NCI-H2227 treated with DMSO at 0.1 percent for 48 hours (cell line): Measurements from ENCODE around the gene CA14.
"Not testable (repeated sequence)": the region's sequence is repeated elsewhere in the genome, so short reads cannot be mapped to it uniquely, and the experiment has no call there.

Source experiments
- DNase-seq: peaks from one replicate; lab custom pipeline; 2025; lab: John Stamatoyannopoulos, UW

Gene CA14

DNA sequence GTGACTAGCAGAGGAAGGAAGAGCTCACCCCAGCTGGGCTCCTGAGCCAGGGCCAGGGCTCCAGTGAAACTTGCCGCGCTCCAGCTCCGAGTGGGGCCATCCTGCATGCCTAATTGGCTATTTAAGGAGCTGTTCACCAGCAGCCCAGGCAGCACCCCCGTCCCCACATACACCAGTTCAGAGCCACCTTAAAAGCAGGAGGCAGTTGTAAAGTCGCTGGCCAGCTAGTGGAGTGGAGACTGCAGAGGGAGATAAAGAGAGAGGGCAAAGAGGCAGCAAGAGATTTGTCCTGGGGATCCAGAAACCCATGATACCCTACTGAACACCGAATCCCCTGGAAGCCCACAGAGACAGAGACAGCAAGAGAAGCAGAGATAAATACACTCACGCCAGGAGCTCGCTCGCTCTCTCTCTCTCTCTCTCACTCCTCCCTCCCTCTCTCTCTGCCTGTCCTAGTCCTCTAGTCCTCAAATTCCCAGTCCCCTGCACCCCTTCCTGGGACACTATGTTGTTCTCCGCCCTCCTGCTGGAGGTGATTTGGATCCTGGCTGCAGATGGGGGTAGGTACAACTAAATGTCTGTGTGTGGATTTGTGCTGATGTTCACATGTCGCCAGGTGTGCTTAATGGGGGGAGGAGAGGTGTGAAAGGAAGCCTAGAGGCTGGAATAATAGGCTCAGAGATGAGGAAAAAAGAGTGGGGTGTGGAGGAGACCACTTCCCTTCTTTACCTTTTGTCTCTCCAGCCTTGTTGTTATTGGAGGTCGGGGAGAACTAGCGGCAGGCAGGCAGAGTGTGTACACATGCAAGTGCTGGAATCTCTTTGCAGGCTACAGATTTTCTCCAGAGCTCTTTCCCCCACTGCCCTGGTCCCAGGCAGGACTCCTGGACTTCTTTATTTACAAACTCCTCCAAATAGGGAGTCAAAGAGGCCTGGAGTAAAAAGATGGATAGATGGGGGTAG, at the start of gene CA14:
CA14 (plus strand) TSS at position 151 of the 962 bp plus-strand sequence; CDS start at position 506, 355 bp downstream.
- no peak for DNase-seq

DNA sequence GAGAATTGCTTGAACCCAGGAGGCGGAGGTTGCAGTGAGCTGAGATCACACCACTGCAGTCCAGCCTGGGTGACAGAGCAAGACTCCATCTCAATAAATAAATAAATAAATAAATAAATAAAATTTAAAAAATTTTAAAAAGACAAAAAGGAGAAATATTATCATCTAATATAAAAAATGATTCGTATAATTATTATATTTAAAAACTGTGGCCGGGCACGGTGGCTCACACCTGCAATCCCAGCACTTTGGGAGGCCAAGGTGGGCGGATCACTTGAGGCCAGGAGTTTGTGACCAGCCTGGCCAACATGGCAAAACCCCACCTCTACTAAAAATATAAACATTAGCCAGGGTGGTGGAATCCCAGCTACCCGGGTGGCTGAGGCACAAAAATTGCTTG, 49.1 kb upstream of the CA14 start:
- not testable (repeated sequence) for DNase-seq

DNA sequence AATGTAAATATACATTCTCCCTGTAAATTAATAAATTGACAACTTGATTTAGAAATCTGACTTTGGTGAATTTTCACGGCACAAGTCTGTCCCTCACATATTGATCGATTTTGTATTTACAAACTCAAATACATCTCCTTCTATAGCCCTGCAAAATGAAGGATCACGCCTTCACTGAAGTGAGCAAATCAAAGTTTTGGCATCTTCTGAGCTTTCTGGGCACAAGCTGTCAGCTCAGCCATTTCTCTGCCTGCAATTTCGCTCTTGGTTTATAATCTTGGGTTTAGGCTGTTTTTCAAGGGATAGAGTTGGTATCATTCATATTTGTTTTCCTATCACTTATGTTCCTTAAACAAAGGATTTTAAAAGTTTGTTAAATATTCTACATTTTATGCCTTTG, 47.5 kb upstream of the CA14 start:
- no peak for DNase-seq

DNA sequence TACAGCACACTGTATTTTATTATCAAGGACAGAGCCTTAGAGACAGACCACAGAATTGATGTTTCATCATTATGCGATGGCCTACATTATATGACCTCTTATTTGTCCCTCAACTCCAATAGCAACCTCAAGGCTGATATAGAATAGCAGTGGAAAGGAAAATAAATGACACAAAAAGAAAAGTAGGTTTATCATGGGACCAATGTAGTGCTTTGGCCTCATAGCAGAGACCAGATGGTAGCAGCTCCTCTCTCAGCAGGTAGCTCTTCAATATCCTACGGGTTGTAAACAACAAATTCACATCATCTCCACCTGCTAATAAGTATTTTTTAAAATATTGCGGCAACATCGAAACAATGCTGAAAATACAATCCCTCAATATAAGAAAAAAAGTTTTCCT, 46.9 kb upstream of the CA14 start:
- DNase-seq = no peak

DNA sequence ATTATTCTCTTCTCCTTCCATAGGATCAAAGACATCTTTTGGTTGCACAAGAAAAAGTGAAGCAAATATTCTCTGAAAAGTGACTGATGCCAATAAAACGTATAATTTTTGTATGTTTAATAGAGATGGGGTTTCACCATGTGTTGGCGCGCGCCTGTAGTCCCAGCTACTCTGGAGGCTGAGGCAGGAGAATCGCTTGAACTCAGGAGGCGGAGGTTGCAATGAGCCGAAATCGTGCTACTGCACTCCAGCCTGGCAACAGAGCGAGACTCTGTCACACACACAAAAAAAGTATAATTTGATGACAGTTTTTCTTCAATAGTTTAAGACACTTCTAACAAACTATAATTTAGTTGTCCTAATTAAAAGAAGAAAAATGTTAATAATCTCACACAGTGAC, 45.5 kb upstream of the CA14 start:
- DNase-seq = no peak

DNA sequence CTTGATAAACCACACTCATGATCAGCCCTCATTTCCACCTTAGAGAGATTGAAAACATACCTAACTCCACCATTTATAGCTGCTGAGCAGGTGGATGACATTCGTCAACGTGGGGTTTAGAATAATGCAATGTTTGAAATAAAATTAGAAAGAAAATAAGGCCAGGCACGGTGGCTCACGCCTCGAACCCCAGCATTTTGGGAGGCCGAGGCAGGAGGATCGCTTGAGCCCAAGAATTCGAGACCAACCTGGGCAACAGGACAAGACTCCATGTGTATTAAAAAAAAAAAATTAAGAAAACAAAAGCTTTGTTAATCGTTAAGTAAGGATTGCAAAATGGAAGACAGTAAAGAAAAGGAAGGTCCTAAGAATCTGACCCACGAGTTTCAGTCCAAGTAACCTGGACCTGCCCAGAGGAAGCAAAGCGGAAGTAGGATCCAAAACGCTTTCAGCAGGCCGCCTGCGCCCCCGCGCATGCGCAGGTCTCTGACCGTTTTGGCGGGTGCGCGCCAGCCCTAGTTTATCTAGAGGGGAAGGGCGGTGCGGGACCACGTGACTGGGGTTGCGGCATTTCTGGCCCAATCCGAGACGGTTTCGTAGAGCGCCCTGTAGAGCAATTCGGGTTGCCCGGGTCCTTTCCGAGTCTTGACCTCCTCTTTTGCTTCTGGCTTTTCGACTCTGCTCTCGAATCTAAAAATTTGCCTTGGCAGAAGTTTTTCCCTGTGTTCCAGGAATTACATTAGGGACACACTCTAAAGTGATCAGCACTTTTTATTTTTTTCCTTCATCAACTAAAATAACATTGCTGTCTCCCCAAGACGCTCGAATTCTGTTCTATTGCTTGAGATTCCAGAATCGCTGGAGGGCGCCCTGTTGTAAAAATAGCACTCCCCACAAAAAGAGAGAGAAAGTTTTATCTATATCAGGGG, 44.1 kb upstream of the CA14 start:
- DNase-seq = peak; percentile 94

DNA sequence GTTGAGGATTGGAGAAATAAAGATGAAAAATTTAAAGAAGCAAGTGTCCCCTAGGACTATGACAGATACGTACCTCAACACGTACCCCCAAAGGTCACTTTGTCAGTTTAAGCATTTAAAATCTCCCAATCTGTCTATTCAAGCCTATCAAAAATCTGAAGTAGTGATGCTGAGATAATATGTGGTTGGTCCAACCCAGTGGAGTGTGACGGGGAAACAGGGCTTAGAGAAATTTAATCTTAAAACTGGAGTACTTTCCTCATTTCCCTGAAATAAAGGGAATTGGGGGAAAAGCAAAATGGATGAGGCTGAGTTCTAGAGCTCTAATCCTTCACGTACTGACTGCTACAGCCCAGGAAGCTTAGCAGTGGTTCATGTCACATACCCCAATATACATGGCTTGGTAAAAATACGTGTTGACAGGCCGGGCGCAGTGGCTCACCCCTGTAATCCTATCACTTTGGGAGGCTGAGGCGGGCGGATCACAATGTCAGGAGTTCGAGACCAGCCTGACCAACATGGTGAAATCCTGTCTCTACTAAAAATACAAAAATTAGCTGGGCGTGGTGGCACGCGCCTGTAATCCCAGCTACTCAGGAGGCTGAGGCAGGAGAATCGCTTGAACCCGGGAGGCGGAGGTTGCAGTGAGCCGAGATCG, 43.3 kb upstream of the CA14 start:
- not testable (repeated sequence) for DNase-seq

DNA sequence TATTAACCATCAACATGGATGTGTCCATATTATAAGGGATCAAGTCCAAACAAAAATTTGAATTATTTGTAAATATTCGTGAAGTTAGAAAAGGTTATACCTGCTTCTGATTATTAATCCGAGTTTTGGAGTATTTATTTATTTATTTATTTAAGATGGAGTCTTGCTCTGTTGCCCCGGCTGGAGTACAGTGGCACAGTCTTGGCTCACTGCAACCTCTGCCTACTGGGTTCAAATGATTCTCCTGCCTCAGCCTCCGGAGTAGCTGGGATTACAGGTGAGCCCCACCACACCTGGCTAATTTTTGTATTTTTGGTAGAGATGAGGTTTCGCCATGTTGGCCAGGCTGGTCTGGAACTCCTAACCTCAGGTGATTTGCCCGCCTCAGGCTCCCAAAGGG, 41.7 kb upstream of the CA14 start:
- DNase-seq = not testable (repeated sequence)

DNA sequence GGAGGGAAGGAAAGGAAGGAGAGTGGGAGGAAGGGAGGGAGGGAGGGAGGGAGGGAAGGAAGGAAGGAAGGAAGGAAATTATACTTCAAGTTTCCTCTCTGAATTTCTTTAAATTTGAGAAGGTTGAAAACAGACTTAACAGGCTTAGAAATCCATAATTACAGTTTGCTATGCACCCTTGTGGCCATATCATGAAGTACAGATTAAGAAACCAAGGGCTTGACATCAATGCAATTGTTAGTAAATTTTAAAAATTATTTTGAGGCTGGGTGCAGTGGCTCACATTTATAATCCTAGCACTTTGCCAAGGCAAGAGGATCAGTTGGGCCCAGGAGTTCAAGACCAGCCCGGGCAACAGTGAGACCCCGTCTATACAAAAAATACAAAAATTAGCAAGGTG, 36.0 kb upstream of the CA14 start:
- DNase-seq = no peak

DNA sequence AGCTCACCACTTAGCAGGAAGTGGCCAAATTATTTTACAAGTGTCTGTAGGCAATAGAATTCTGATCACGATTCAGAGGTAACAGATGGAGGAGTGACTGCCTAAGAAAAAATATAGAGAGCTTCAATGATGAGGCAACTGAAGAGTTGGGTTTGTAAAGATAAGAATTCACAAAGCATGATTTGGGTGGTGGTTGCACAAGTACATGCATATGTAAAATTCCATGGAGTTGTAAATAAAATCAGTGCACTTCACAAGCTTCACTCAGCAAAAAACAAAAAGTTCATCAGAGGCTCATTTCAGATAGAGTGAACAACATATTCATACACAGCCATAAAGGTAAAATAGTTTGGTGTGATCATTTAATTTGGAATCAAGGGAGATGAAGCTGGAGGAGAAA, 32.6 kb upstream of the CA14 start:
- no peak for DNase-seq

DNA sequence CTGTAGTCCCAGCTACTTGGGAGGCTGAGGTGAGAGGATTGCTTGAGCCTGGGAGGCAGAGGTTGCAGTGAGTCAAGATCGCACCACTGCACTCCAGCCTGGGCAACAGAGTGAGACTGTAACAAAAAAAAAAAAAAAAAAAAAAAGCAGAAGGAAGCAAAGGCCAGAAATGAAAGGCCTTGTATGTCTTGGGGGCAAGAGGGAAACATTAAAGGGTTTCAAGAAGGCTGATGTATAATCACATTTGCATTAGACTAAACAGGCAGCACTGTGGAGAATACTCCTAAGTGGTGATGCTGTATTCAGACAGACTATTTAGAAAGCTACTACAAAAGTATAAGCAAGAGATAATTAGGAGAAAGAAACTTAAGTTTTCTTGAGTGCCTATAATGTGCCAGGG, 32.0 kb upstream of the CA14 start:
- DNase-seq = no peak

DNA sequence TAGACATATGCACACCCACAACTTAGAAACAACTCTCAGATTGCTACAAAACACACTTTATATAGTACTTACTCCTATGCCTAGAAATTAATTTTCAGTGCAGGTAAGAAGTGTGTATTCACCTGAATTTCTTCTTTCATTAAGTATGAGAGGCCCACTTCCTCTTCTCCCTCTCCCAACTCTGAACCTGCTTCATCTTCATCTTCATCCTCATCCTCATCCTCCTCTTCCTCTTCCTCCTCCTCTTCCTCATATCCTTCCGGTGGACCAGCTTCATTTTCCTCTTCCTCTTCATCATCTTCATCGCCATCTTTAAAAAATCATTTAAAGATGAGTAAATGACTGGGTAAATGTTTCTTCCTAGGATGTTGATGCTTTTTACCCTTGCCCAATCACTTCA, 31.1 kb upstream of the CA14 start:
- no peak for DNase-seq

DNA sequence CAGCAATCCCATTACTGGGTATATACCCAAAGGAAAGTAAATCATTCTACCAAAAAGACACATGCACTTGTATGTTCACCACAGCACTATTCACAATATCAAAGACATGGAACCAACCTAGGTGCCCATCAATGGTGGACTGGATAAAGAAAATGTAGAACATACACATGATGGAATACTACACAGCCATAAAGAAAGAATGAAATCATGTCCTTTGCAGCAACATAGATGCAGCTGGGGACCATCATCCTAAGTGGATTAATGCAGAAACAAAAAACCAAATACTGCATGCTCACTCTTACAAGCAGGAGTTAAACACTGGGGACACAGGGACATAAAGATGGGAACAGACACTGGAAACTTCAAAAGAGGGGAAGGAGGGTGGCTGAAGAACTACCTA, 30.3 kb upstream of the CA14 start:
- no peak for DNase-seq

DNA sequence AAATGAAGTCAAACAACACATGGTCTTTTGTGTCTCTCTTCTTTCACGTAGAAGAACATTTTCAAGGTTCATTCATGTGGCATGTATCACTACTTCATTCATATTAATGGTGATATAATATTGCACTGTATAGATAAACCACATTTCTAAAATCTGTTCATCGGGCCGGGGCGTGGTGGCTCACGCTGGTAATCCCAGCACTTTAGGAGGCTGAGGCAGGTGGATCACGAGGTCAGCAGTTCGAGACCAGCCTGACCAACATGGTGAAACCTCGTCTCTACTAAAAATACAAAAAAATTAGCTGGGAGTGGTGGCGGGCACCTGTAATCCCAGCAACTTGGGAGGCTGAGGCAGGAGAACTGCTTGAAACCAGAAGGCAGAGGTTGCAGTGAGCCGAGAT, 29.3 kb upstream of the CA14 start:
- not testable (repeated sequence) for DNase-seq

DNA sequence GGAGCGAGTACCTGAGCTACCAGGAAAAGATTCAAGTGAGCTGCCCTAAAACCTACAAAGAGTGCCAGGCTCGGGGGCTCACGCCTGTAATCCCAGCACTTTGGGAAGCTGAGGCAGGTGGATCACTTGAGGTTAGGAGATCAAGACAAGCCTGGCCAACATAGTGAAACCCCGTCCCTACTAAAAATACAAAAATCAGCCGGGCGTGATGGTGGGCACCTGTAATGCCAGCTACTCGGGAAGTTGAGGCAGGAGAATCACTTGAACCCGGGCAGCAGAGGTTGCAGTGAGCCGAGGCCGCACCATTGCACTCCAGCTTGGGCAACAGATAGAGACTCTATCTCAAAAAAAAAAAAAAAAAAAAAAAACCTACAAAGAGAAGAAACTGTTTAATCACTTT, 24.7 kb upstream of the CA14 start:
- not testable (repeated sequence) for DNase-seq

DNA sequence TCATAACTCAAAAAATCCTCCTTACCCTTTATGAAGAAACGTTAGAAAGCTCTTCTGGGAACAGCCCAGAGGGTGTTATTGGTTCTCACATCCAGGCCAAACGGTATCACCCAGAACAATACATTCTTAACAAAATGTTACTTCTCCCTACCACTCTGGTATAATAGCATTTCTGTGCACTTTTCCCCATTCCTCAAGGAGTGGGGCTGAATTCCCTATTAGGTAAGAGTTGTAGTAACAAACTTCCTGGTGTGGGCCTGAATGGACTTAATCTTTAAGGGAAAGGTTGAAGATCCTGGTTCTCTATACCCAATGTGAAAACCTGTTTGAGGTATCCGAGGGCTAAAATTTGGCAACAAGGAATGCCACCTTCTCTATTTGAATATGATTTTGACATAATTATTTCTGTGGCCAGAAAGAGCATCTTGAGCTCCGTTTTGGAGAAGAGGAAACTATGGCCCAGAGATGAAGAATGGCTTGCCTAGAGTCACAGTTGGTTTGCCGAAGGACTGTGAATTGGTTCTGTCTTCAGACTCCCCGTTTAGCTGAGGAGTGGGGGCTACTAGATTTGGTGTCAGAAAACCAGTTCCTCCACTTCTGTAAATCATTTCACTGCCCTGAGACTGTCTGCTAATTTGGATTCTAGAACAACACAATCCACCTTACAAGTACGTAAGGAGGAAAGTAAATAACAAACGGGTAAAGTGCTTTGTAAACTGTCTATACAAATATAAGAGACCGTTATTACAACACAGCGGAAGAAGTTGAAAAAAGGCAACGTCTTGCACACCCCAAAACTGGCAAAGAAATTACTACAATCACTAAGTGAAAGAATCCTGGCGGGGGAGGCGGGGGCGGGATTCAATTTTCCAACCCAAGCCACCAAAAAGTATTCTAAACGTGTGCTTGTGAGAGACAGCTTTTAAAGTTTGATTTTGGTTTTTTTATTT, 23.9 kb upstream of the CA14 start:
- DNase-seq = no peak

DNA sequence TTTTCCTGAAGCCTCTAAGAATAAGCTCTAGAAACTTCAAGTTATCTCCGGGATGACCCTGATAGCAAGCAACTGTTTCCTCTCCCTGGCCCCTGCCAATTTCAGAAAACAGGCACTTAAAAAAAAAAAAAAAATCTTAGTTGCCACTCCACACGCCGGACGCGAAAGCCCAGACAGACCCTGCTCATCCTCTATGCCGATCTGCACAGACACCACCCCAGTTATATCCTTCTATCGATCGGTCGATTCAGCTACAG, 23.3 kb upstream of the CA14 start:
- DNase-seq = no peak

DNA sequence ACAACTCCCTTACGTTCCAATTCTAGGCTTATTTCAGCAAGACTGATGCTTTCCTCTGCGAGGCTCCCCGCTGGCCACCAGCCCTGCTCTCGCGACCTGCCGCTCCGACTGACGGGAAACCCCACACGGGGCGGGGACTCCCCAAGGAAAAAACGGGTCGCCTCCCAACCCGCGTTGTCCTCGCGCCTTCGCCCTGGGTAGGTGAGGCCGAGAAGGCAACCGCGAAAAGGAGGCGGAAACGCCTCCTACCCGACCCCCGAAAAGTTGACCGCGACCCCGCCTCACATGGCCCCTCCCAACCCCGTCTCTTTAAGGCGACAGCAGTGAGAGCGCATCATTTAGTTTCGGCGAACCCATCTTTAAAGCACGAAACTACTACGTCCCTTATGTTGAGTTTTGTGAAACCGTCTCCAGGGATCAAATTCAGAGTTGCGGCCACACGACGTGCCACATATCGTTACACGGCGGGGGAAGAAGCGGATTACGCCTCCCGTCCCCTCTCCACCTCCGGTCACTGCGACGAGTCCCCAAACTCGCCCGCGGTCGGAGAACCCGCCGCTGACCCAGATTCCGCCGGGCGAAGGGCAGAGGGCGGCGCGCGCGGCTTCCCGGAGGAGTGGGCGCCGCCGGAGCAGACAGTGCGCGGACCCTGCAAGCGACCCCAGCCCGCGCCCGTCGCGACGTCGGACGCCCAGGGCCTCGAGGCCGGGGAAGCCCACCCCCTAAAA, 22.8 kb upstream of the CA14 start:
- peak; percentile 70 for DNase-seq

DNA sequence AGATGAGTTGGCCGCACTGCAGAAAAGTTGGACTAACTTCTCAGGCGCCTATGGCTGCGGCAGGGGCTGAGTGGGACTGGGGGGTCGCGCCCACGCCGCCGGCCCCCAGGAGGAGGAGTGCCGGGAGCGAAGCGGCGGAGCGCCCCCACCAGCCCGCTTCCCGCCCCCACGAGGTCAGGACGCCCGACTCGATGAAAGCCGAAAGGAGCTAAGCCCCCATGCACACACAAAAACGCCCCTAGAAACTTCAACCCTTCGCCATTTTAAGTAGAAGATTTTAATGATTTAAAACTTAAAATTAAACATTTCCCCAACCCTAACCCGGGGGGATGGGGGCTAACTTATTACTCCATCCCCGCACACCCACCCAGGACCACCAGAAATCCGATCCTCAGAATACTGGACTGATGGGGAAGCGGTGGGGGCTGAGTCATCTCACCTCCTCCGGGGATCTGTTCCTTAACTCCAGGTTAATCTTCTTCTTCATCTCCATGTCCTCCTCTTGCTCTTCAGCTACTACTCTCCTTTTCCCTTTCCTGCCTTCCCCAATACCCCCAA, 22.2 kb upstream of the CA14 start:
- DNase-seq = no peak

DNA sequence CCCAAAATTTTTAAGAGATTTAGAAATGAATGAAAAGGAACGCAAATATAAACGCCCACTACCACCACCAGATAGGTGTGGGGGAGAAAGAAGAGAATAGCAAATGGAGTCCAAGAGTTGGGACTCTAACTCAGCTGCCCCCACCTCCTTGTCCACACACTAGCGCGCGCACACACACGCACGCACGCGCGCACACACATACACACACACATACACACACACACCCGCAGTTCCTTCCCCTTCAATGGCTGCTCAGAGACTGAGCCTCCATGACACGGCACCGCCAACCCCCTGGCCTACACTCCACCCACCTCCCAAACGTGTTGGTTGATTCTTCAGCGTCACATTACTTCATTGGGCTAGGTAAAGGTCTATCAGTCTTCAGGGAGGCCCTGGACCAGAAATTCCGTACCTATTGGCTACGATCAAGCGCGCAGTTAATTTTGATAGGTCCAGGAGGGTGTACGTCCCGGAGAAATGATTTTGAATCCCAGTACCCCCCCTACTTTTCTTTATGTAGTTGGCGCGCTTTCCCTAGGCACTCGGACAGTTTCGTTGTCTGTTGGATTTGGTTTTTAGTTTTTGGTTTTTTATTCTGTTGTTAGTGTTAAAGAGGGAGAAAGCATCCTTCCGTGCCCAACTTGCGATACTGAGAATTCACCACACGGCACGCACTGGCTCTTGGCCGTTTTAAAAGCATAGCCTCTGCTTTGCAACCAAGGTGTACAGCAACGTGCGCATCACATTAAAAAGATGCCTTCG, 21.5 kb upstream of the CA14 start, which contains the start of gene ANP32E:
ANP32E (minus strand) TSS at position 261 of the 762 bp plus-strand sequence. CDS start 326 bp downstream, outside the sequence.
- DNase-seq = peak; percentile 99
